Measurements from ENCODE around the gene TRPM2.

DNA sequence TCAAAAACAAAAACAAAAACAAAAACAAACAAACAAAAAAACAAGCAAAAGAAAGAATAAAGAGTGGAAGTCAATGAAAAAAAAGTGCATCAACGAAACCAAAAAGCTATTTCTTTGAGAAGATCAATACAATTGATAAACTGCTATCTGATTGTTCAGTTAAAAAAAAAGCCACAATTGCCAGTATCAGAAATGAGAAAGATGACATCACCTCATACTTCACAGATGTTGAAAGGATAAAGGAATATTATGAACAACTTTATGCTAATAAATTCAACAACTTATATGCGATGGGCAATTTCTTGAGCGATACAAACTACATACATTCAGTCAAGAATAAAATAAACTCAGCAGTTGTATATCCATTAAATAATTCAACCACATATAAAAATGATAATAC lies 99.7 kb downstream of the TRPM2 start:
- TF ChIP-seq, protein P1, sequence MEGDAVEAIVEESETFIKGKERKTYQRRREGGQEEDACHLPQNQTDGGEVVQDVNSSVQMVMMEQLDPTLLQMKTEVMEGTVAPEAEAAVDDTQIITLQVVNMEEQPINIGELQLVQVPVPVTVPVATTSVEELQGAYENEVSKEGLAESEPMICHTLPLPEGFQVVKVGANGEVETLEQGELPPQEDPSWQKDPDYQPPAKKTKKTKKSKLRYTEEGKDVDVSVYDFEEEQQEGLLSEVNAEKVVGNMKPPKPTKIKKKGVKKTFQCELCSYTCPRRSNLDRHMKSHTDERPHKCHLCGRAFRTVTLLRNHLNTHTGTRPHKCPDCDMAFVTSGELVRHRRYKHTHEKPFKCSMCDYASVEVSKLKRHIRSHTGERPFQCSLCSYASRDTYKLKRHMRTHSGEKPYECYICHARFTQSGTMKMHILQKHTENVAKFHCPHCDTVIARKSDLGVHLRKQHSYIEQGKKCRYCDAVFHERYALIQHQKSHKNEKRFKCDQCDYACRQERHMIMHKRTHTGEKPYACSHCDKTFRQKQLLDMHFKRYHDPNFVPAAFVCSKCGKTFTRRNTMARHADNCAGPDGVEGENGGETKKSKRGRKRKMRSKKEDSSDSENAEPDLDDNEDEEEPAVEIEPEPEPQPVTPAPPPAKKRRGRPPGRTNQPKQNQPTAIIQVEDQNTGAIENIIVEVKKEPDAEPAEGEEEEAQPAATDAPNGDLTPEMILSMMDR (IDR thresholded peaks at IDR 0.05), result no peak
- no peak for TF ChIP-seq POLR2AphosphoS5 (IDR thresholded peaks at IDR 0.05)

Measured in prostate gland (tissue), 2 donors.